ENCODE data around the gene CRAMP1. TPM values are rescaled to one million over a fixed set of nuclear protein-coding genes. Genes with fewer than 3 reads are reported as not detected.

CRAMP1 gene, protein sequence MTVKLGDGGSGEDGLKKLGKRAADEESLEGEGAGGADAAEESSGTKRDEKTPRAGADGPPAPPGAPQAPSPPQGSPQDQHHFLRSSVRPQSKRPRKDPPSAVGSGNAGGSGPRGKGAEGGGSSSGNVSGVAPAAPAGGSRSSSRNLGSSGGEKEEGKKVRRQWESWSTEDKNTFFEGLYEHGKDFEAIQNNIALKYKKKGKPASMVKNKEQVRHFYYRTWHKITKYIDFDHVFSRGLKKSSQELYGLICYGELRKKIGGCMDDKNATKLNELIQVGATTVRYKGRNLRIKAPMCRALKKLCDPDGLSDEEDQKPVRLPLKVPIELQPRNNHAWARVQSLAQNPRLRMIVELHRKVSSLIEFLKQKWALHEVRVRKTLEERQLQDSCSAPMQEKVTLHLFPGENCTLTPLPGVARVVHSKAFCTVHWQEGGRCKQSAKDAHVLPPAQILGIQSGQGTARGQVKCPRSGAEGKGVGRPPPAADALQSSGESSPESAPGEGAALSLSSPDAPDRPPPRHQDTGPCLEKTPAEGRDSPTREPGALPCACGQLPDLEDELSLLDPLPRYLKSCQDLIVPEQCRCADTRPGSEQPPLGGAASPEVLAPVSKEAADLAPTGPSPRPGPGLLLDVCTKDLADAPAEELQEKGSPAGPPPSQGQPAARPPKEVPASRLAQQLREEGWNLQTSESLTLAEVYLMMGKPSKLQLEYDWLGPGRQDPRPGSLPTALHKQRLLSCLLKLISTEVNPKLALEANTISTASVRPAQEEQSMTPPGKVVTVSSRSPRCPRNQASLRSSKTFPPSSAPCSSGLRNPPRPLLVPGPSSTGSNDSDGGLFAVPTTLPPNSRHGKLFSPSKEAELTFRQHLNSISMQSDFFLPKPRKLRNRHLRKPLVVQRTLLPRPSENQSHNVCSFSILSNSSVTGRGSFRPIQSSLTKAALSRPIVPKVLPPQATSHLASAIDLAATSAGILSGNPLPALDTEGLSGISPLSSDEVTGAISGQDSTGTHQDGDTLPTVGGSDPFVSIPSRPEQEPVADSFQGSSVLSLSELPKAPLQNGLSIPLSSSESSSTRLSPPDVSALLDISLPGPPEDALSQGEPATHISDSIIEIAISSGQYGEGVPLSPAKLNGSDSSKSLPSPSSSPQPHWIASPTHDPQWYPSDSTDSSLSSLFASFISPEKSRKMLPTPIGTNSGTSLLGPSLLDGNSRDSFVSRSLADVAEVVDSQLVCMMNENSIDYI (N-terminal part only)
- total RNA-seq: 29.4 and 30.1 TPM in 2 replicates
- long read RNA-seq, partial matches to known transcripts: 10 of 10 reads
- long read RNA-seq, other reads (novel, unspliced or antisense): 0 of 10 reads

DNA sequence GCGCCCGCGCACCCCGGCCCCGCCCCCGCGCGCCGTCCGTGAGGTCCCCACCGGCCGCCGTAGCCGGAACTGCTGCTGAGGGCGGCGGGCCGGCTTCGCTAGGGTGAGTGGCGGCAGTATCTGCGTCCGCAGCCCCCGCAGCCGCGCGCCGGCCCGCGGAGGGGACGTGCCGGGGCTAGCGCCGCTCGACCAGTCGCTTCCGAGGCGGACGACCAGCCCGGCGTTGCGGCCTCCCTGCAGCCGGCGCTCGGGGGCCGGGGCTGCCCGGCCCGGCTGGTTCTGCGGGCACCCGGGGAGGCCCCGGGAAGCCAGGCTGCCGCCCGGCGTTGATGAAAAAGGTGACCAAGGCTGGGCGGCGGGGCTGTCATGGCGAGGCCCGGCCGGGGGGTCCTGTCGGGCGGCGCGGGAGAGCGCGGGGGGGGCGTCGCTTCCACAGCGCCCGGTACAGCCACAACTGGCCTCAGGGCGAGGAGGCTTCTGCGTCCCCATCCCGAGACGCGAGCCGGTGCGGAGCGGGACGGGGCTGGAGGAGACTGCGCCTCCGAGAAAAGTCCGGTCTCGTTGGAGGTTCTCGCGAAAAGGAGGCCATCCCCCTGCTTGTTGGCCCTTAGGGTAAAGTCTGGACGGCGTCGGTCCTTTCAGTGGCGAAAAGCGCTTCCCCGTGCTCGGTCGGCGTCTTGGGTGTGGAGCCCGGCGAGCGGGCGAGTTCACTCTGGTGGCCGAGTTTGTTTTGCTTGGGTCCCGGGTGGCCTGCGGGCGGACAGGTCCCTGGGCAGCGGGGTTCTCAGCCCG is at the start of gene CRAMP1:
CRAMP1 (plus strand) TSS at position 41 of the 792 bp plus-strand sequence. CDS start 2,280 bp downstream, outside the sequence.
- Mint-ChIP-seq H3K4me1 (ENCODE audit: unreplicated experiment) (peaks cover 45% of the 10 kb centered on the region), H3K36me3 (ENCODE audit: unreplicated experiment) (peaks cover 6% of the 10 kb centered on the region), H3K27ac (ENCODE audit: unreplicated experiment) (peak within 1 kb of the TSS; percentile 98), H3K9me3 (ENCODE audit: unreplicated experiment) (no peaks in the 10 kb centered on the region), H3K27me3 (ENCODE audit: unreplicated experiment) (no peaks in the 10 kb centered on the region), H3K4me3 (ENCODE audit: unreplicated experiment) (peak within 1 kb of the TSS; percentile 92)
- no peak for DNase-seq (ENCODE audit: extremely low spot score, unreplicated experiment)
- TF ChIP-seq CTCF (IDR thresholded peaks at IDR 0.05): no peak

DNA sequence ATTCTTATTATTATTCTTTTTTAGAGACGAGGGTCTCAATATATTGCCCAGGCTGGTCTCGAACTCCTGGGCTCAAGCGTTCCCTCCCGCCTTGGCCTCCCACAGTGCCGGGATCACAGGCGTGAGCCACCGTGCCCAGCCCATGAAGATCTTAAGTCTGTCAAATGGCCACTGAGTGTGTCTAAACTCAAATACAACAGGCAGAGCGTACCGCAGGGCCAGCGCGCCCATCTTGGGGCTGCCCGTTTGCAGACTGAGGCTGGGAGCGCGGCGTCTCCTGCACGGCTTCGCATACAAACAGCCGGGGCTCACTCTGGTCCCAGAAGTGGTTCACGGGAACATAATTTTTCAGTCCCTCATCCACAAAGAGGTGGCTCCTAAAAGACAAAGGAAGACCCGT is 48.4 kb upstream of the CRAMP1 start:
- no peaks in the 10 kb centered on the region for H3K9me3 Mint-ChIP-seq (ENCODE audit: unreplicated experiment)

DNA sequence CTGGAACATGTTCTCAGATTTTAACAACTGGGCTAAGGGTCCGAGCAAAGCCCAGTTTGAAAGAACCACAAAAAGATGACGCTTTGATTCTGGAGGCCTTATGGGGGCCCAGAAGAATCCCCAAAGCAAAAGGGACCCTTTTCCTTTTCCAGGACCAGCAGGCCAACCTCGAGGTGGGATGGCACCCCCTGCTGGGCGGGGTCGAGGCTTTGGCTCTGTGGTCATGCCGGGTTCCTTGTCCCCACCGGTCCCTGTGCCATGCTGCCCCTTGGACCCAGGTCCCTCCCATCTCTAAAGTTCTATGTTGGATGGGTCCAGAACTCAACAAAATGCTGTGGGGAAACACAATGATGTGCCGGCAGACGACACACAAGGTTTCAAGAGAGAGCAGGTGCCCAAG is 47.8 kb upstream of the CRAMP1 start:
- Mint-ChIP-seq H3K9me3 (ENCODE audit: unreplicated experiment) (no peaks in the 10 kb centered on the region), H3K4me1 (ENCODE audit: unreplicated experiment) (no peaks in the 10 kb centered on the region), H3K27ac (ENCODE audit: unreplicated experiment) (no peak overlapping the region), H3K27me3 (ENCODE audit: unreplicated experiment) (no peaks in the 10 kb centered on the region), H3K36me3 (ENCODE audit: unreplicated experiment) (peaks cover 19% of the 10 kb centered on the region), H3K4me3 (ENCODE audit: unreplicated experiment) (no peak overlapping the region)
- no peak for DNase-seq (ENCODE audit: extremely low spot score, unreplicated experiment)
- TF ChIP-seq CTCF (IDR thresholded peaks at IDR 0.05): peak; percentile 10

More for the DNA sequence above, 48.4 kb upstream of the CRAMP1 start:
- Mint-ChIP-seq H3K36me3 (ENCODE audit: unreplicated experiment) (peaks cover 20% of the 10 kb centered on the region), H3K4me3 (ENCODE audit: unreplicated experiment) (no peak overlapping the region), H3K4me1 (ENCODE audit: unreplicated experiment) (no peaks in the 10 kb centered on the region), H3K27ac (ENCODE audit: unreplicated experiment) (no peak overlapping the region), H3K27me3 (ENCODE audit: unreplicated experiment) (no peaks in the 10 kb centered on the region)
- TF ChIP-seq CTCF (IDR thresholded peaks at IDR 0.05): no peak
- DNase-seq (ENCODE audit: extremely low spot score, unreplicated experiment): no peak

DNA sequence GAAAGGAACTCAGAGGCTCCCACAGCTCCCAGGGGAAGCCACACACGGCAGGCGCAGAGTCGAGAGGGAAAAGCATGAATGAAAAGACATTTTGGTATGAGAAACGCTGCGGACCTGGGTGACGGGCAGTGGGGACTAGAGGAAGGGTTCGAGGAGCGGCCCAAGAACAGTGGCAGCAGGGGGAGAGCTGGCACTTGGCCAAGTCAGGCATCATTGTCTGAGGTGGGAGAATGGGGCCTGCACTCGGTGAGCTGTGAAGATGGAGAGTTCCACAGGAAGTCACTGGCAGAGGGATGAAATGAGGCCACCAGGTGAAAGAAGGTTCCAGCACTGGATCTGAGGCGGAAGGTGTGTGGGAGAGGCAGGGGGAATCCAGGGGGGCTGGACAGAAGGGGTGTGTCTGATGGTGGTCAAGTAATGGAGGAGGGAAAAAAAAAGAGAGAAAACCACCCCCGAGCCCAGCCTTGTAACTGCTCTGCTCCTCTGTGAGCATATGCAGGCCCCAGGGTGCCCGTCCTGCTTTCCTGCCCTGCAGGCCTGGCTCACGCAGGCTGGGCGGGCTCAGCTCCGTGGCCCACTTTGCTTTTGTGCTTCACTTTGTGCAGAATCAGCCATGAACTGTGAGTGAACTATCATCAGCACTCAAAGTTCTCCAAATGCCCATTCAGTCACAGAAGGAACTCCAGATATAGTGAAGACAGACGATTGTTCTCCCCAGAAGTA is 46.9 kb upstream of the CRAMP1 start:
- Mint-ChIP-seq H3K36me3 (ENCODE audit: unreplicated experiment) (peaks cover 16% of the 10 kb centered on the region), H3K4me3 (ENCODE audit: unreplicated experiment) (no peak overlapping the region), H3K27me3 (ENCODE audit: unreplicated experiment) (no peaks in the 10 kb centered on the region), H3K4me1 (ENCODE audit: unreplicated experiment) (no peaks in the 10 kb centered on the region), H3K9me3 (ENCODE audit: unreplicated experiment) (no peaks in the 10 kb centered on the region), H3K27ac (ENCODE audit: unreplicated experiment) (no peak overlapping the region)
- no peak for TF ChIP-seq CTCF (IDR thresholded peaks at IDR 0.05)
- DNase-seq (ENCODE audit: extremely low spot score, unreplicated experiment): no peak
